ENCODE results near the gene NDUFV1.

Gene NDUFV1

DNA sequence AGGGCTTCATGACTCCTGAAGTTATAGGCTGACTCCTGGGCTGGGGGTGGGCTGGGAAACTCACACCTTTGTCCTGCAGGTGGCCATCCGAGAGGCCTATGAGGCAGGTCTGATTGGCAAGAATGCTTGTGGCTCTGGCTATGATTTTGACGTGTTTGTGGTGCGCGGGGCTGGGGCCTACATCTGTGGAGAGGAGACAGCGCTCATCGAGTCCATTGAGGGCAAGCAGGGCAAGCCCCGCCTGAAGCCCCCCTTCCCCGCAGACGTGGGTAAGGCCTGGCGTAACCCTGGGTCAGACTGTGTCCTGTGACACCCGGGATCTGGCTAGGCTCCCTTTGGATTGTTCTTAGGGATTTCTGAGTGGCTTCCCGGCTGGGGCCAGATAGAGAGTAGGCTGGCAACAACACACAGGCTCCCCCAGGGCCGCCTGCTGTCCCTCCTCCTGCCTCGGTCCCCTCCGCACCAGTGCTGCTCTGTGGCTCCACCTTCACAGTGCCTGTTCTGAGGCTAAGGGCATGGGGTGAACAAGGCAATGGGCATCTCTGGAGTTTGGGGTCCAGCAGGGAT lies 3.6 kb downstream of the NDUFV1 start:
- no peak overlapping the region for H2AK5ac ChIP-seq (ENCODE audit: low read length)

DNA sequence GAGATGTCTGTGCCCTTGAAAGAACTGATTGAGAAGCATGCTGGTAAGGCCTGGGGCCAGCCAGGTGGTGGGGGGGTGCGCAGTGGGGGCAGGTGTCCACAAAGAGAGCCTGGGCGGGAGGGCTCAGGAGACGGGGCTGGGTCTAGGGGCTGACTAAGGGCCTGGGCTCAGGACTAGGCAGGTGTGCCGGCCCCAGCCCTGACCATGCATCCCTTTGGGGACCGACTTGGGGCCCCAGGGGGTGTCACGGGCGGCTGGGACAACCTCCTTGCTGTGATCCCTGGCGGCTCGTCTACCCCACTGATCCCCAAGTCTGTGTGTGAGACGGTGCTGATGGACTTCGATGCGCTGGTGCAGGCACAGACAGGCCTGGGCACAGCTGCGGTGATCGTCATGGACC lies 4.4 kb downstream of the NDUFV1 start:
- Histone ChIP-seq H3K56ac (ENCODE audit: low read length) (no peak overlapping the region), H2BK120ac (ENCODE audit: low read depth, low read length) (no peak overlapping the region), H4K5ac (ENCODE audit: low read length) (no peak overlapping the region), H2AK5ac (ENCODE audit: low read length) (no peak overlapping the region), H2BK5ac (ENCODE audit: low read length) (no peak overlapping the region), H2BK15ac (replicated peaks; ENCODE audit: low read depth) (no peak overlapping the region), H3K79me2 (ENCODE audit: control insufficient read depth, insufficient read depth, low read length) (peaks cover 2% of the 10 kb centered on the region), H3K27ac (ENCODE audit: low read depth, low read length) (no peak overlapping the region), H3K27me3 (ENCODE audit: insufficient read depth, low read length, poor library complexity) (no peaks in the 10 kb centered on the region), H3K36me3 (ENCODE audit: control insufficient read depth, insufficient read depth, low read length) (no peaks in the 10 kb centered on the region), H3K23ac (ENCODE audit: low read length) (no peak overlapping the region), H3K79me1 (ENCODE audit: low read length) (peaks cover 7% of the 10 kb centered on the region), H3K4ac (ENCODE audit: low read depth, low read length) (no peak overlapping the region), H3K4me2 (ENCODE audit: low read length) (no peak overlapping the region), H3K4me3 (ENCODE audit: low read length) (no peak overlapping the region), H4K8ac (ENCODE audit: low read depth, low read length) (no peak overlapping the region), H3K18ac (ENCODE audit: low read length) (no peak overlapping the region), H3K9ac (ENCODE audit: low read length) (no peak overlapping the region), H3K4me1 (ENCODE audit: control insufficient read depth, low read depth, low read length) (peaks cover 9% of the 10 kb centered on the region)
- DNase-seq = no peak
- WGBS (ENCODE audit: extremely low coverage, insufficient coverage, low lambda C conversion rate) = no CpG with 5 or more reads among the region's 14 CpGs

More for the DNA sequence above, 3.6 kb downstream of the NDUFV1 start:
- Histone ChIP-seq H3K4me1 (ENCODE audit: control insufficient read depth, low read depth, low read length) (peaks cover 4% of the 10 kb centered on the region), H2BK15ac (replicated peaks; ENCODE audit: low read depth) (no peak overlapping the region), H3K23ac (ENCODE audit: low read length) (no peak overlapping the region), H2BK5ac (ENCODE audit: low read length) (no peak overlapping the region), H3K27ac (ENCODE audit: low read depth, low read length) (no peak overlapping the region), H3K36me3 (ENCODE audit: control insufficient read depth, insufficient read depth, low read length) (no peaks in the 10 kb centered on the region), H3K4me3 (ENCODE audit: low read length) (no peak overlapping the region), H3K27me3 (ENCODE audit: insufficient read depth, low read length, poor library complexity) (no peaks in the 10 kb centered on the region), H4K8ac (ENCODE audit: low read depth, low read length) (no peak overlapping the region), H3K4ac (ENCODE audit: low read depth, low read length) (no peak overlapping the region), H2BK120ac (ENCODE audit: low read depth, low read length) (no peak overlapping the region), H4K5ac (ENCODE audit: low read length) (no peak overlapping the region), H3K56ac (ENCODE audit: low read length) (no peak overlapping the region), H3K4me2 (ENCODE audit: low read length) (no peak overlapping the region), H3K79me1 (ENCODE audit: low read length) (peaks cover 7% of the 10 kb centered on the region), H3K18ac (ENCODE audit: low read length) (no peak overlapping the region), H3K79me2 (ENCODE audit: control insufficient read depth, insufficient read depth, low read length) (peaks cover 2% of the 10 kb centered on the region), H3K9ac (ENCODE audit: low read length) (no peak overlapping the region)
- WGBS (ENCODE audit: extremely low coverage, insufficient coverage, low lambda C conversion rate) = no CpG with 5 or more reads among the region's 15 CpGs
- no peak for DNase-seq

GRCh38 chr11:67611704-67612587 lies 5.2 kb downstream of the NDUFV1 start:
- Histone ChIP-seq H2BK120ac (ENCODE audit: low read depth, low read length) (no peak overlapping the region), H4K8ac (ENCODE audit: low read depth, low read length) (no peak overlapping the region), H2BK15ac (replicated peaks; ENCODE audit: low read depth) (no peak overlapping the region), H3K56ac (ENCODE audit: low read length) (no peak overlapping the region), H3K4me2 (ENCODE audit: low read length) (no peak overlapping the region), H3K23ac (ENCODE audit: low read length) (no peak overlapping the region), H3K79me2 (ENCODE audit: control insufficient read depth, insufficient read depth, low read length) (peaks cover 2% of the 10 kb centered on the region), H3K4me3 (ENCODE audit: low read length) (no peak overlapping the region), H3K36me3 (ENCODE audit: control insufficient read depth, insufficient read depth, low read length) (no peaks in the 10 kb centered on the region), H3K27ac (ENCODE audit: low read depth, low read length) (no peak overlapping the region), H2BK5ac (ENCODE audit: low read length) (no peak overlapping the region), H4K5ac (ENCODE audit: low read length) (no peak overlapping the region), H3K9ac (ENCODE audit: low read length) (no peak overlapping the region), H3K79me1 (ENCODE audit: low read length) (peaks cover 7% of the 10 kb centered on the region), H3K4me1 (ENCODE audit: control insufficient read depth, low read depth, low read length) (peaks cover 14% of the 10 kb centered on the region), H3K18ac (ENCODE audit: low read length) (no peak overlapping the region), H3K27me3 (ENCODE audit: insufficient read depth, low read length, poor library complexity) (no peaks in the 10 kb centered on the region), H3K4ac (ENCODE audit: low read depth, low read length) (no peak overlapping the region), H2AK5ac (ENCODE audit: low read length) (no peak overlapping the region)
- WGBS (ENCODE audit: extremely low coverage, insufficient coverage, low lambda C conversion rate) = no CpG with 5 or more reads among the region's 37 CpGs
- DNase-seq = no peak

DNA sequence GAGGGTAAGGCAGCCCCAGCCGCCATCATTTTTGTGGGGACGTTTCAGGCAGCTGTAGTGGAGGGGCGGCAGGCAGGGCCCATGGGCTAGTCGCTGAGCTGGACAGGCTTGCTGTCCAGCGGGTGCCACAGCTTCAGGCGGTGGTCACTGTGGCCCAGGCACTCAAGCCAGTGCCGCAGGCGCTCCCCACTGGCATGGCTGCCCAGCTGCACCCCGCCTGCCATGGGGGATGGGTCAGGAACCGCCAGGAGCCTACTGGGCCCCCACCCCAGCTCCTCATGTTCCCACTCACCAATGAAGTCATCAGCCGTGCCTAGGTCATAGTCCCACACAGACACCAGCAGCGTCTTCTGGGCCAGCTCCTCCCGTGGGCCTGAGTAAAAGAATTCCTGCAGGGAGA lies 6.0 kb downstream of the NDUFV1 start:
- WGBS (ENCODE audit: extremely low coverage, insufficient coverage, low lambda C conversion rate) = no CpG with 5 or more reads among the region's 13 CpGs
- H3K4ac ChIP-seq (ENCODE audit: low read depth, low read length) = no peak overlapping the region
- no peak for DNase-seq

DNA sequence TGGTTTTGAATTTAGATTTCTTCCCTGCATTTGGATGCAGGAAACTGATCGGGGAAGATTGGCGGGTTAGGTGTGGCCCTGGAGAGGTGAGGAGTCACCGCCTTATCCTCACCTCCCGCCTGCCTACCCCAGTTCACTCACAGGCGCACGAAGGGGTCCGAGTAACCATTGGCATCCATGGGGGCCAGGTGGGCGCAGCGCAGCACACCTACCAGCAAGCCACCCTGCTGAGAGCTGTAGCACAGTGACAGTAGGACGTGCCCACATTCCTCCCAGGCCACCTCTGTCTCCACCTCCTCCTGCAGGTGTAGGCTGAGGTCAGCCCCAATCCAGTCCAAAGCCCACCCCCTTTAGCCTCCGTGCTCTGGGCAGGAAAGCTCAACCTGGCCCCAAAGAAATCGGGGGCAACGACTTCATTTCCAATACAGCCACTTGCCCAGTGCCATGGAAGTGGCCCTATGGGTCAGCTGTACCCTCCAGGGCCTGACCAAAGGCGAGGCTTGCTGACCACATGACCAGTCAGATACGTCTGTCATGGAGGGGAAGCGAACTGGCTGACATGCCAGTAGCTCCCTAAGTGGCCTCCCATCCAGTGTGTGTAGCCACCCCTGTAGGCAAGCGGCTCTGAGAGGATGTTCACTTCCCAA lies 6.7 kb downstream of the NDUFV1 start:
- no CpG with 5 or more reads among the region's 17 CpGs for WGBS (ENCODE audit: extremely low coverage, insufficient coverage, low lambda C conversion rate)

More for the DNA sequence above, 6.0 kb downstream of the NDUFV1 start:
- H3K9ac ChIP-seq (ENCODE audit: low read length) = no peak overlapping the region
- H2BK15ac ChIP-seq (replicated peaks; ENCODE audit: low read depth) = no peak overlapping the region
- H4K8ac ChIP-seq (ENCODE audit: low read depth, low read length) = no peak overlapping the region
- H3K36me3 ChIP-seq (ENCODE audit: control insufficient read depth, insufficient read depth, low read length) = no peaks in the 10 kb centered on the region
- no peak overlapping the region for H3K23ac ChIP-seq (ENCODE audit: low read length)
- H2AK5ac ChIP-seq (ENCODE audit: low read length) = no peak overlapping the region
- H3K27ac ChIP-seq (ENCODE audit: low read depth, low read length) = no peak overlapping the region
- no peak overlapping the region for H3K18ac ChIP-seq (ENCODE audit: low read length)
- peaks cover 2% of the 10 kb centered on the region for H3K79me1 ChIP-seq (ENCODE audit: low read length)
- H3K27me3 ChIP-seq (ENCODE audit: insufficient read depth, low read length, poor library complexity) = no peaks in the 10 kb centered on the region
- peaks cover 18% of the 10 kb centered on the region for H3K4me1 ChIP-seq (ENCODE audit: control insufficient read depth, low read depth, low read length)
- H3K79me2 ChIP-seq (ENCODE audit: control insufficient read depth, insufficient read depth, low read length) = no peaks in the 10 kb centered on the region
- H3K56ac ChIP-seq (ENCODE audit: low read length) = no peak overlapping the region
- no peak overlapping the region for H2BK5ac ChIP-seq (ENCODE audit: low read length)
- no peak overlapping the region for H3K4me3 ChIP-seq (ENCODE audit: low read length)
- no peak overlapping the region for H3K4me2 ChIP-seq (ENCODE audit: low read length)
- no peak overlapping the region for H4K5ac ChIP-seq (ENCODE audit: low read length)
- H2BK120ac ChIP-seq (ENCODE audit: low read depth, low read length) = no peak overlapping the region

More for the DNA sequence above, 6.7 kb downstream of the NDUFV1 start:
- peaks cover 18% of the 10 kb centered on the region for H3K4me1 ChIP-seq (ENCODE audit: control insufficient read depth, low read depth, low read length)
- H3K79me2 ChIP-seq (ENCODE audit: control insufficient read depth, insufficient read depth, low read length) = no peaks in the 10 kb centered on the region
- no peak overlapping the region for H3K27ac ChIP-seq (ENCODE audit: low read depth, low read length)
- H3K9ac ChIP-seq (ENCODE audit: low read length) = no peak overlapping the region
- no peak overlapping the region for H2BK5ac ChIP-seq (ENCODE audit: low read length)
- no peak overlapping the region for H3K4ac ChIP-seq (ENCODE audit: low read depth, low read length)
- no peak for DNase-seq
- H2BK120ac ChIP-seq (ENCODE audit: low read depth, low read length) = no peak overlapping the region
- no peaks in the 10 kb centered on the region for H3K79me1 ChIP-seq (ENCODE audit: low read length)
- H3K18ac ChIP-seq (ENCODE audit: low read length) = no peak overlapping the region
- H2BK15ac ChIP-seq (replicated peaks; ENCODE audit: low read depth) = no peak overlapping the region
- H3K56ac ChIP-seq (ENCODE audit: low read length) = no peak overlapping the region
- H3K27me3 ChIP-seq (ENCODE audit: insufficient read depth, low read length, poor library complexity) = no peaks in the 10 kb centered on the region
- no peak overlapping the region for H4K5ac ChIP-seq (ENCODE audit: low read length)
- H4K8ac ChIP-seq (ENCODE audit: low read depth, low read length) = no peak overlapping the region
- no peak overlapping the region for H3K4me3 ChIP-seq (ENCODE audit: low read length)
- no peak overlapping the region for H2AK5ac ChIP-seq (ENCODE audit: low read length)
- no peak overlapping the region for H3K4me2 ChIP-seq (ENCODE audit: low read length)
- no peak overlapping the region for H3K23ac ChIP-seq (ENCODE audit: low read length)
- no peaks in the 10 kb centered on the region for H3K36me3 ChIP-seq (ENCODE audit: control insufficient read depth, insufficient read depth, low read length)
